Erythroblast (primary cell): Measurements from ENCODE around the gene DMWD.

Experiments used
- GATA1 ChIP-seq: IDR thresholded peaks from 2 replicates; pipeline ENCODE4 v1.6.1; 2011; ENCODE audit warnings: low read depth, mild to moderate bottlenecking, control low read depth, low read length, moderate library complexity
- POLR2A ChIP-seq: IDR thresholded peaks from 2 replicates; pipeline ENCODE4 v1.6.1; 2011; ENCODE audit warnings: mild to moderate bottlenecking, low read length

DNA sequence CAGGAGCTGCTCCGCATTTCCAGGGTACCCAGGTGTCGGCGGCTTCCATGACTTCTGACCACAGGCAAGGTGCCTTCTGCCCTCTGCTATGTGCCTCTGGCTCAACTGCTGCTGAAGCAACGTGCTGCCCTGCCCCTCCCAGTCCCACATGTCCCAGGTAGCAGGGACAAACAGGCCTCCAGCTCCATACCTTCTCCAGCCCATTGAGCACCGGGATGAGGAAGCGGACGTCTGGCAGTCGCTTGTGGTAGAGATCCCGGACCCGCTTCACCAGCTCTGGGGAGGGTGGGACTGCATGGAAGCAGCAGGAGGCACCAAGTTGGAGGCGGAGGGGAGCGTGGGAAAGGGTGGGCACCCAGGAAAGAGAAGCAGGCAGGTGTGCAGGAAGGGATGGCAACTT lies 30.5 kb upstream of the DMWD start:
- TF ChIP-seq POLR2A (no peak), GATA1 (no peak)
